Epithelial cell of proximal tubule (primary cell): Measurements from ENCODE around the gene NT5DC4. TPM values are rescaled to one million over a fixed set of nuclear protein-coding genes. Genes with fewer than 3 reads are reported as not detected.

Experiments used
- DNase-seq: peaks from one replicate; pipeline ENCODE4 v3.0.0-alpha.2; 2011; ENCODE audit warnings: low read depth
- H3K4me3 ChIP-seq: 2 replicates; pipeline ENCODE4 v1.5.1; 2011; ENCODE audit warnings: low read depth, mild to moderate bottlenecking, low read length
- total RNA-seq: library from RNA; depleted of rRNA; stranded (reverse); fragments of >200 nt; gene quantifications from 2 replicates; pipeline ENCODE4 v1.2.3, GENCODE V29; 2015
- TF ChIP-seq, protein P1 (sequence below): conservative IDR thresholded peaks from 2 replicates; pipeline ENCODE4 v1.5.1; 2012; ENCODE audit warnings: low read depth, mild to moderate bottlenecking, low read length

Gene NT5DC4
- not detected in 2 replicates for total RNA-seq

DNA sequence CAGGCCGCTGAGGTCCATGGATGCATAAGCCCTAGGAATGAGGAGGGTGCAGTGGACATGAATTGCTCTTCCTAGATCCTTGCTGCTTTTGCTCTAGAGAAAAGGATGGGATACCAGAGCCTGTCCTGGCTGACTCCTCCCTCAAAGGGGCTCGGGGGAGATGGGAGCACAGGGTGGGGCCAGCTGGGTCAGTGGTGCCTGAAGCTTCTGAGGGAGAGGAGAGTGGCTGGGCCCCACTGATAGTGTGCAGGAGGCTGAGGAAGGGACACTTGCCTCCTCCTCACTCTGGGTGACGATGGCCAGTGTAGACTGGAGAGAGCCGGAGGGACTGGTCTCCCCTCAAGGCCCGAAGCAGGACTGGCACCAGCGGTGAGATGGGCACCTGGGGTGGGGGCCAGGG lies at the start of gene NT5DC4:
TSS of gene NT5DC4 (plus strand) at position 236 of the 400 bp plus-strand sequence. CDS start at position 296, 60 bp downstream.
- DNase-seq, result no peak
- TF ChIP-seq, protein P1, sequence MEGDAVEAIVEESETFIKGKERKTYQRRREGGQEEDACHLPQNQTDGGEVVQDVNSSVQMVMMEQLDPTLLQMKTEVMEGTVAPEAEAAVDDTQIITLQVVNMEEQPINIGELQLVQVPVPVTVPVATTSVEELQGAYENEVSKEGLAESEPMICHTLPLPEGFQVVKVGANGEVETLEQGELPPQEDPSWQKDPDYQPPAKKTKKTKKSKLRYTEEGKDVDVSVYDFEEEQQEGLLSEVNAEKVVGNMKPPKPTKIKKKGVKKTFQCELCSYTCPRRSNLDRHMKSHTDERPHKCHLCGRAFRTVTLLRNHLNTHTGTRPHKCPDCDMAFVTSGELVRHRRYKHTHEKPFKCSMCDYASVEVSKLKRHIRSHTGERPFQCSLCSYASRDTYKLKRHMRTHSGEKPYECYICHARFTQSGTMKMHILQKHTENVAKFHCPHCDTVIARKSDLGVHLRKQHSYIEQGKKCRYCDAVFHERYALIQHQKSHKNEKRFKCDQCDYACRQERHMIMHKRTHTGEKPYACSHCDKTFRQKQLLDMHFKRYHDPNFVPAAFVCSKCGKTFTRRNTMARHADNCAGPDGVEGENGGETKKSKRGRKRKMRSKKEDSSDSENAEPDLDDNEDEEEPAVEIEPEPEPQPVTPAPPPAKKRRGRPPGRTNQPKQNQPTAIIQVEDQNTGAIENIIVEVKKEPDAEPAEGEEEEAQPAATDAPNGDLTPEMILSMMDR, result no peak
- H3K4me3 ChIP-seq, result no peak within 1 kb of the TSS

DNA sequence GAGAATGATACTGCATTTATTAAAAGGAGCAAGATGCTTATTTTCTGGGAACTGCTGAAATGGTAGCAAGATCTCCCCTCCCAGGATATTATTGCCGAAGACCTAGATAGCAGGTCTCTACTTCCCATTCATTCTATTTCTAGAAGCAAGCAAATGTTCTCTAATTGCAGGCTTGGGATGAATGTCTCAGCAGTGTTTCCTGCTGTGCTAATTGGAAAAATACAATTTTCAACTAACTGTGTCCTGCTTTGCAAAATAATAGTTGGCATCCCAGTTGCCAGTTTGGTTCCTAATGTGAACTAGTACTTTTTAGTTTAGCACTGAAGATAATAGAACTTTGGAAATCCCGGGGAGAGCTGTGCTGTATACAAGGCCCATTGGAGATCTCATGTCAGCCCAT lies 49.0 kb upstream of the NT5DC4 start:
- TF ChIP-seq, protein P1, result no peak
- DNase-seq, result no peak
- no peak overlapping the region for H3K4me3 ChIP-seq

DNA sequence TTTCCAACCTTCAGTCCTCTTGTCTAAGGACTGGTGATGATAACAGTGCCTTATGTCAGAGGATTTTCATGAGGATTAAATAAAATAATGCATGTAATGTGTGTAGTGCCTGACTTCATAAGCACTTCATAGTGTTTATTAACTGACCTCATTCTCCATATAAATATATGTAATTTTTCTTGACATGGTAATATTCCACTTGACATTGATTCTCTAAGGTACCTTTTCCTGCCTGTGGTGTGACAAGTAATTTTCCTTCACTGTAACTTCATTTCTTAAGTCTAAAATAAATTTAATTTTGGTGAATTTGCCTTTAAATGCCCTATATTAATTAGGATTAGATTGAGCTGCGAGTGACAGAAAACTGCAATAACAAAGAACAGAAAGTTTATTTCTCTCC lies 47.8 kb upstream of the NT5DC4 start:
- TF ChIP-seq, protein P1, result no peak
- no peak for DNase-seq
- H3K4me3 ChIP-seq, result no peak overlapping the region

DNA sequence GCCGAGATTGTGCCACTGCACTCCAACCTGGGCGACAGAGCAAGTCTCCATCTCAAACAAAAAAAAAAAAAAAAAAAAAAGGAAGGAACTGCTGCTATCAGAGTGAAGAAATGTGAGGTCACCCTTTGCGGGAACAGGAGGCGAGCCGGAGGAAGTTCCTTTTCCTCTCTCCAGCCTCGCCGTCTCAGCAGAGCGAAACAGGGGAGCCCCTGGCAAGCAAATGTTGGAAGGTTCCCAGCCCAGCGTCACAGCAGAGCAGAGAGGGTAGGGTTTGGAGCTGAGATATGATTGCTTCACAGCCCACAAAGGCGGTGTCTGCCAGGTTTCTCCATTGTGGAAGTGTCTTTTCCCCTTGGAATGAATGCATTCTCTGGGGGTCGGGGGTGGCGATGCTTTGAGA lies 46.6 kb upstream of the NT5DC4 start:
- TF ChIP-seq, protein P1, result no peak
- no peak for DNase-seq
- H3K4me3 ChIP-seq, result no peak overlapping the region

DNA sequence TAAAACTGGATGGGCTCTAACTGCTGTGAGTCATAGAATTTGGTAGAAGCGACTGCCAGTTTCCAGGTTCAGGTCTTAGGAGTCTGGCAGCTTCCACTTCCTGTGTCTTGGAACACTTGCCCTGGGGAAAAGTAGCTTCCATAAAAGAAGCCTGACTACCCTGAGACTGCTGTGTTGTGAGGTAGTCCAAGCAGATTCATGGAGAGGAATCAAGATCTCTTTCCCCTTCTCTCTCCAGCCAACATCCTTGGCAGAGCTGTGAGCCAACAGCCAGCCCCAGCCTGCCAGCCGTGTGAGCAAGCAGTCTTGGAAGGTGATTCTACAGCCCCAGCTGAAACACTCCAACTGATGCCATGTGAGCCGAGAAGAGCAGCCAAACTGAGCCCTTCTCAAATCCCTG lies 41.3 kb upstream of the NT5DC4 start:
- TF ChIP-seq, protein P1, result no peak
- H3K4me3 ChIP-seq, result no peak overlapping the region
- DNase-seq, result no peak

DNA sequence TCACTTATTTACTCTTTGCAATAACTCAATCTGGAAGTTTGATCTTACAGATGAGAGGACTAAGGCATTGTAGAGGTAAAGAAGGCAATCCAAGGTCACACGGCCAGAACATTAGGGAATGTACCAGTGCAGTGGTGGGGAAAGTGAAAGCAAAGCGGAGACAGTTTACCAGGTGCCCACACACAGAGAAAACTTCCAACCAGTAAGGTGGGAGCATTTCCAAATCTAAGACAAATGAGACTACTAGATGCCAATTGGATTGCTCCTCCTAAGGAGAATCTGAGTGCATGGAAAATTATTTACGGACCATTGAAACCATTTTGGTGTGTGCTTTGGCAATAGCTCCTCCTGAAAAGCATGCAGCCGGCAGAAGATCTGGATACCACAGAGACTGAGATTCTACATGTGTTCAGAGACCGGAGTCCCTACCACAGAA lies 40.1 kb upstream of the NT5DC4 start:
- TF ChIP-seq, protein P1, result no peak
- no peak overlapping the region for H3K4me3 ChIP-seq
- DNase-seq, result no peak

DNA sequence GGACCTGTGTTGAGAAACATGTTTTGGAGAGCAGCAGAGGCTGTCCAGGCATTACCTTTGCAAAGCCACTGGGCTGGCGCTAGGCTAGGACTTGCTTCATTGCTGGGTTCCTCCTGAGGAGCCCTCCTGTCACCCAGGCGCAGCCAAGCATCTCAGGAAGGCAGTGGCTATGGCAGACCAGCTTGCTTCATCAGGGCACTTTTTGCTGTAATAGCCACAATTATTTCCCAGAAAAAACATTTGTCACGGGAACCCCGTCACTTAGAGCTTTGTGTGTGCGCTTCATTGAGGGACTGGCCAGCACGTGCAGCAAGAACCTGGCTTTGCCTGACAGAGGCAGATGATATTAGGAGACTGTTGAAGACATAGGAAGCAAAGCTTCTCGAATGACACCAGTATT lies 38.7 kb upstream of the NT5DC4 start:
- TF ChIP-seq, protein P1, result no peak
- no peak for DNase-seq
- H3K4me3 ChIP-seq, result no peak overlapping the region
